GM19043 (cell line): ENCODE results near the gene BACH2.
"Not testable (repeated sequence)": the region's sequence is repeated elsewhere in the genome, so short reads cannot be mapped to it uniquely, and the experiment has no call there.

Experiments
- ATAC-seq: cut with Tn5 transposase; IDR thresholded peaks from one replicate; pipeline ENCODE4 v1.9.1; 2021; ENCODE audit warnings: low read depth; ENCODE audit not compliant: unreplicated experiment

The BACH2 gene

GRCh38 chr6:90135667-90136066 is 161.0 kb downstream of the BACH2 start:
- ATAC-seq: no peak

DNA sequence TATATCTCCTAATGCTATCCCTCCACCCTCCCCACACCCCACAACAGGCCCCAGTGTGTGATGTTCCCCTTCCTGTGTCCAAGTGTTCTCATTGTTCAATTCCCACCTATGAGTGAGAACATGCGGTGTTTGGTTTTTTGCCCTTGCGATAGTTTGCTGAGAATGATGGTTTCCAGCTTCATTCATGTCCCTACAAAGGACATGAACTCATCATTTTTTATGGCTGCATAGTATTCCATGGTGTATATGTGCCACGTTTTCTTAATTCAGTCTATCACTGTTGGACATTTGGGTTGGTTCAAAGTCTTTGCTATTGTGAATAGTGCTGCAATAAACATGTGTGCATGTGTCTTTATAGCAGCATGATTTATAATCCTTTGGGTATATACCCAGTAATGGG is 163.0 kb downstream of the BACH2 start:
- ATAC-seq: not testable (repeated sequence)

- no peak for ATAC-seq
Measured at GRCh38 chr6:90131614-90132423, 164.8 kb downstream of the BACH2 start.

DNA sequence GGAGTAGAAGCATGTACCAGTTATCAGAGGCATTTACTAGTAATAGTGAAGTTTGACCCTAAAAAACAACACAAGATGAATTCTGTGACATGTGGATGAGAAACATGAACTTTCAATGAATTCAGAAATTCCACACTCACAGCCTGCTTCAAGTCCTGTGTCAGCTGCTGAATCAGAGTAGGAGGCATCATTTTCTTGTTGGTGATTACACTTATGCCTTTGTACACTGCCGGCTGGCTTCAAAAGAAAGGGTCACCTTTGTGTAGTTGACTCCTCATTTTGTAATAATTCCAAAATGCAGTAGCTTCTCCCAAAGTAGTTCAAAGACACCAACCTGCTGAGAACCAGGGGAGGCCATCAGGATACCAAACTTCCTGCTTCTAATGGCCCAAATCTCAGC is 165.5 kb downstream of the BACH2 start:
- no peak for ATAC-seq

- ATAC-seq: not testable (repeated sequence)
Measured at GRCh38 chr6:90128687-90129086, 168.0 kb downstream of the BACH2 start.

- ATAC-seq: no peak
Measured at GRCh38 chr6:90127595-90127994, 169.0 kb downstream of the BACH2 start.

DNA sequence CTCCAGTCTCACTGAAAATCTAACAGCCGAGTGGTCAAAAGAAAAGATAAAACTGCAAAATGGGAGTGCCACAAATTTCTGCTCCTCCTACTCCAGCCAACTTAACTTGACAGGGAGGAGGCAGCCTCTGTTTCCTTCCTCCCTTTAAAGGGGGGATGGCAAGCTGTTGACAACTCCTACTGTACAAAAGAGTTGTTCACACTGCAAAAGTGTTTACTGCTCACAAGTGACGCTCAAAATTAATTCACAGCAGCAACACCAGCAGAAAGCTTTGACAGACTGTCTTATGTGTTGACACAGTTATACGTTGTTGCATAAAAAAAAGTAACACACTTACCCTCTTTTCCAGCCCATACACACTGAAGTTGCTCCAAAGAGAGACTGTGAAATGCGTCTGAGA is 169.8 kb downstream of the BACH2 start:
- ATAC-seq: no peak

DNA sequence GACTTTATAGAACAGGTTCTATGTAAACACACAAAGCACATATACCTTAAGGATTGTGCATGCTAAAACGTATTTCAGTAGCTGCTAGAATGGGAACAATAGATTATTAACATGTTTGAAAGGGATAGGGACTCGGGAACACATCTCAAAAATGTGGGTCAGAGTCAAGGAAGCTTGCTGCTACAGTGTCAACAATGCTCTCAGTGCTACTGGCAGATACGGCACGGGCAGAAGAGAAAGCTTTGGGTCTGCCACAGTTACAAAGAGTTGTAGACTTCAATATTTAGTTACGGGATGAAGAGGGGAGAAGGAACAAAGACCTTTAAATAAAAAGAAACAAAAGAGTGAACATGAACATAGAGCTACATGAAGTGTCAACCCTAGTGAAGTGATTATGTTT is 170.5 kb downstream of the BACH2 start:
- no peak for ATAC-seq

- ATAC-seq: no peak
Measured at GRCh38 chr6:90124874-90125510, 171.7 kb downstream of the BACH2 start.

- ATAC-seq: no peak
Measured at GRCh38 chr6:90123831-90124230, 172.8 kb downstream of the BACH2 start.

- ATAC-seq: no peak
Measured at GRCh38 chr6:90121982-90122381, 174.7 kb downstream of the BACH2 start.

- no peak for ATAC-seq
Measured at GRCh38 chr6:90120327-90120726, 176.3 kb downstream of the BACH2 start.

GRCh38 chr6:90119618-90120017 is 177.0 kb downstream of the BACH2 start:
- ATAC-seq: no peak

DNA sequence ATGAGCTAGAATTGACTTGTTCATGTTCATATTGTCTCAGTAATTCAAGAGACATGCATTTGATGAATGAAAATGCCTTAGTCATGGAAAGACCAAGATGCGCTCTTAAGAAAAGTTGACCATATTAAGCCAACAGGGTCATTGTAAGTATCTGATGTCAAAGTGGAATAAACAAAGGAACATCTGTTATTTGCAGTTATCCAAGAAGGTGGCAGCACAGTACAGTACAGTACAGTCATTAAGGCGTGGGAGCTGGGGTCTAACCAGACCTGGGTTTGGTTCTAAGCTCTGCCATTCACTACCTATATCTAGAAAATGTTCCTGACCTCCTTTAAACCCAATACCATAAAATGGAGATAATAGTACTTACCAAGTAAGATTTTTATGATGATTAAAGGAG is 178.1 kb downstream of the BACH2 start:
- no peak for ATAC-seq

DNA sequence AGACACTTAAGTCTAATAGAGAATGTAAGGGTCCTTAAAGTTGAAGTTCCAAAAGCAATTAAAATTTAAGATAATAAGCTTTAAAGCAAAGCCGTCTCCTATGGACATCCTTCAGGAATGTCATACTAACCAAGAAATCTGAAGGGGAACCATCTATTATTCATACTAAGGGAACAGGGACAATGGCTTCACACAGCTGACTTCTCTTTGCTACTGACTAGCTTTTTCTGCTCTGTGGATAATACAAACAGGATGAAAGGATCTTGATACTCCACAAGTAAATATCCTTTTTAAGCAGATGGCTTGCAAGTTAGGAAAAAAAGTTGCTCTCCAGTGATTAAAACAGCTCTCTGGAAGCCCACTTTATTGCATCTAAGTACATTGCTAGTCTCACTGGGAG is 178.6 kb downstream of the BACH2 start:
- ATAC-seq: no peak

- ATAC-seq: not testable (repeated sequence)
Measured at GRCh38 chr6:90116126-90116525, 180.5 kb downstream of the BACH2 start.

DNA sequence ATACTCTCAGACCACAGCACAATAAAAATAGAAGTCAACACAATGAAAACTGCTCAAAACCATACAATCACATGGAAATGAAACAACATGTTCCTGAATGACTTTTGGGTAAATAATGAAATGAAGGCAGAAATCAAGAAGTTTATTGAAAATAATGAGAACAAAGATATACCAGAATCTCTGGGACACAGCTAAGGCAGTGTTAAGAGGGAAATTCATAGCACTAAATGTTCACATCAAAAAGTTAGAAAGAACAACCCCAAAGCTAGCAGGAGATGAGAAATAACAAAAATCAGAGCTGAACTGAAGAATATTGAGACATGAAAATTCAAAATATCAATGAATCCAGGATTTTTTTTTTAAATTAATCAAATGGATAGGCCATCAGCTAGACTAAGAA is 183.3 kb downstream of the BACH2 start:
- no peak for ATAC-seq

GRCh38 chr6:90111387-90111786 is 185.3 kb downstream of the BACH2 start:
- no peak for ATAC-seq

- no peak for ATAC-seq
Measured at GRCh38 chr6:90110971-90111370, 185.7 kb downstream of the BACH2 start.

DNA sequence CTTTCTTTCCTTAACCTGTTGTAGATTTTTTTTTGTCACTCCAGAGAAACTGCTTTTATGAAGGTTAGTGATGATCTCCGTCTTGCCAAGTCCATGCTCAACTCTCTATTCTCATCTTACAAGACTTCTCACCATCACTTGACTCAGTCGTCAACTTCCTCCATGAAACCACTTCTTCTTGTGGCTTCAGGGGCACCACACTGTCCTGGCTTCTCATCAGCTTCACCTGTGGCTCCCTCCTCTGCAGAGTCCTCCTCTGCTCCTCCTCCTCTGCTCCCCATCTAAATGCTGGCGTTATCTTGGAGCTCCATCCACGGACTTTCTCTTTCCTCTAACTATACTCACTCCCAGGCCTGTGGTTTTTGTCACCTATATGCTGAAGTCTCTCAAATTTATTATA is 187.5 kb downstream of the BACH2 start:
- ATAC-seq: no peak

GRCh38 chr6:90107771-90108282 is 188.8 kb downstream of the BACH2 start:
- ATAC-seq: peak; percentile 92

DNA sequence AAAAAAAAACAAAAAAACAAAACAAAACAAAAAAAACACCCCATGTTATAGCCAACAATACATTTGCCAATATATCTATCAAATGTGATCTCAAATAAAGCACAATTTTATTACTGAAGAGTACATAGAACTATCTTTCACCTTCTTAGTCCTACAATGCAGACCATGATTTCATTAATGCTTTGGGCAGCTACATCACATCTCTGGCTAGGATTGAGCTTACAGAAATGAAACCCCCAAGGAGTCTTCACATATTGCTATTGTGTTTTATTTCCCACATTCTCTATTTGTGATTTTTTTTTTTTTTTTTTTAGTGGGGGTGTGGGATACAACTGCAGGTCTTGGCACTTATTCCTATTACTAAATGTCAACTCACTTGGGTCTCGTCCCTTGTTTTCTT is 189.3 kb downstream of the BACH2 start:
- ATAC-seq: no peak
